IMR-90 (cell line): Measurements from ENCODE around the gene MMRN2. TPM values are rescaled to one million over a fixed set of nuclear protein-coding genes. Genes with fewer than 3 reads are reported as not detected.

Source experiments
- ATAC-seq: fragments of 200-7000 bp; cut with Tn5 transposase; 2 replicates; pipeline ENCODE4 v1.9.1; 2020; ENCODE audit warnings: low read depth, mild to moderate bottlenecking, moderate library complexity
- BruUV-seq: library from RNA; stranded (reverse); fragments of 400-500 nt; replicated peaks from 2 replicates; lab custom pipeline; 2021; lab: Mats Ljungman, UMichigan
- CTCF ChIA-PET: fragments of 300-600 bp; formaldehyde crosslinking; extraction: SDS; loops from one replicate; lab custom pipeline; 2021; ENCODE audit warnings: antibody characterized with exemption; lab: Yijun Ruan, JAX
- POLR2A ChIA-PET: fragments of 300-600 bp; sonication (Branson Sonifier 250); formaldehyde crosslinking; loops from one replicate; lab custom pipeline; 2022; ENCODE audit warnings: antibody characterized with exemption; ENCODE audit not compliant: unreplicated experiment; lab: Charles Lee
- DNase-seq: peaks from one replicate; pipeline ENCODE4 v3.0.0; 2013
- H2AFZ ChIP-seq: replicated peaks from 2 replicates; pipeline ENCODE3; 2013; ENCODE audit warnings: low read length, mild to moderate bottlenecking; ENCODE audit not compliant: poor library complexity
- H2AK5ac ChIP-seq: 2 replicates; pipeline ENCODE4 v1.6.1; 2013; ENCODE audit warnings: low read depth, low read length, inconsistent platforms
- H2AK9ac ChIP-seq: replicated peaks from 2 replicates; pipeline ENCODE3; 2013; ENCODE audit warnings: mild to moderate bottlenecking, low read depth, low read length, moderate library complexity; ENCODE audit not compliant: poor library complexity
- H2BK120ac ChIP-seq: 2 replicates; pipeline ENCODE4 v1.6.1; 2013; ENCODE audit warnings: low read depth, low read length, inconsistent platforms
- H2BK15ac ChIP-seq: 3 replicates; pipeline ENCODE4 v1.6.1; 2013; ENCODE audit warnings: low read depth, low read length, inconsistent platforms
- H2BK20ac ChIP-seq: 2 replicates; pipeline ENCODE4 v1.6.1; 2013; ENCODE audit warnings: low read depth, mild to moderate bottlenecking, inconsistent platforms, low read length, moderate library complexity
- H2BK5ac ChIP-seq: 2 replicates; pipeline ENCODE4 v1.6.1; 2013; ENCODE audit warnings: mild to moderate bottlenecking, low read depth, low read length, inconsistent platforms; ENCODE audit not compliant: poor library complexity, severe bottlenecking
- H3K14ac ChIP-seq: replicated peaks from 2 replicates; pipeline ENCODE4 v1.6.1; 2013; ENCODE audit warnings: low read depth, low read length, inconsistent platforms
- H3K18ac ChIP-seq: 2 replicates; pipeline ENCODE4 v1.6.1; 2013; ENCODE audit warnings: low read depth, low read length, control low read depth
- H3K23ac ChIP-seq: 2 replicates; pipeline ENCODE4 v1.6.1; 2013; ENCODE audit warnings: low read depth, low read length, inconsistent platforms
- H3K27ac ChIP-seq: 2 replicates; pipeline ENCODE4 v1.5.1; 2013; ENCODE audit warnings: mild to moderate bottlenecking, control low read depth, low read length; ENCODE audit not compliant: insufficient read depth
- H3K27me3 ChIP-seq: 2 replicates; pipeline ENCODE4 v1.6.1; 2013; ENCODE audit warnings: low read length; ENCODE audit not compliant: control insufficient read depth, insufficient read depth
- H3K36me3 ChIP-seq: 2 replicates; pipeline ENCODE4 v1.6.1; 2013; ENCODE audit warnings: low read length, mixed read lengths; ENCODE audit not compliant: control insufficient read depth, insufficient read depth
- H3K4ac ChIP-seq: 2 replicates; pipeline ENCODE4 v1.6.1; 2013; ENCODE audit warnings: low read depth, low read length, inconsistent platforms
- H3K4me1 ChIP-seq: 2 replicates; pipeline ENCODE4 v1.6.1; 2013; ENCODE audit warnings: low read length, mixed read lengths; ENCODE audit not compliant: control insufficient read depth, insufficient read depth
- H3K4me2 ChIP-seq: 2 replicates; pipeline ENCODE4 v1.6.1; 2013; ENCODE audit warnings: low read depth, mild to moderate bottlenecking, control low read depth, low read length, moderate library complexity
- H3K4me3 ChIP-seq: 2 replicates; pipeline ENCODE4 v1.5.1; 2013; ENCODE audit warnings: low read depth, mild to moderate bottlenecking, control low read depth, low read length, moderate library complexity; ENCODE audit not compliant: insufficient read depth
- H3K56ac ChIP-seq: 2 replicates; pipeline ENCODE4 v1.6.1; 2013; ENCODE audit warnings: low read length, inconsistent platforms; ENCODE audit not compliant: insufficient read depth; ENCODE audit errors: extremely low read depth
- H3K79me1 ChIP-seq, 2 experiments: 2 replicates each; pipeline ENCODE4 v1.6.1; 2013; ENCODE audit warnings: low read length in 2 of 2, inconsistent platforms in 1 of 2, low read depth in 1 of 2
- H3K9ac ChIP-seq: 2 replicates; pipeline ENCODE4 v1.6.1; 2013; ENCODE audit warnings: low read depth, low read length, control low read depth
- H3K9me1 ChIP-seq: 2 replicates; pipeline ENCODE4 v1.6.1; 2013; ENCODE audit warnings: low read length, inconsistent platforms; ENCODE audit not compliant: insufficient read depth
- H3K9me3 ChIP-seq: 2 replicates; pipeline ENCODE4 v1.6.1; 2013; ENCODE audit warnings: low read length; ENCODE audit not compliant: control insufficient read depth, insufficient read depth
- H4K20me1 ChIP-seq: 2 replicates; pipeline ENCODE4 v1.6.1; 2013; ENCODE audit warnings: low read length, inconsistent platforms; ENCODE audit not compliant: insufficient read depth
- H4K5ac ChIP-seq: 2 replicates; pipeline ENCODE4 v1.6.1; 2013; ENCODE audit warnings: mild to moderate bottlenecking, low read depth, low read length, control low read depth
- H4K8ac ChIP-seq, 2 experiments: 2 replicates each; pipeline ENCODE4 v1.6.1; 2013; ENCODE audit warnings: low read depth in 2 of 2, low read length in 2 of 2, control low read depth in 1 of 2, inconsistent platforms in 1 of 2
- H4K91ac ChIP-seq: 2 replicates; pipeline ENCODE4 v1.6.1; 2013; ENCODE audit warnings: low read depth, low read length, inconsistent platforms; ENCODE audit not compliant: insufficient read depth
- BHLHE40 ChIP-seq: fragments of 150-350 bp; IDR thresholded peaks from 2 replicates; pipeline ENCODE4 v1.6.1; 2016; ENCODE audit warnings: mild to moderate bottlenecking, low read depth, low read length
- CHD1 ChIP-seq: IDR thresholded peaks from 2 replicates; pipeline ENCODE4 v1.6.1; 2012; ENCODE audit warnings: low read depth, low read length, improper control_type of control experiment
- FOS ChIP-seq: fragments of 150-350 bp; IDR thresholded peaks from 2 replicates; pipeline ENCODE4 v1.6.1; 2016; ENCODE audit warnings: low read depth, low read length
- MAZ ChIP-seq: IDR thresholded peaks from 2 replicates; pipeline ENCODE4 v1.6.1; 2012; ENCODE audit warnings: low read depth, mild to moderate bottlenecking, low read length, improper control_type of control experiment, moderate library complexity, borderline replicate concordance
- MXI1 ChIP-seq: IDR thresholded peaks from 2 replicates; pipeline ENCODE4 v1.6.1; 2012; ENCODE audit warnings: low read depth, mild to moderate bottlenecking, low read length, moderate library complexity, borderline replicate concordance
- NFE2L2 ChIP-seq: fragments of 150-350 bp; IDR thresholded peaks from 2 replicates; pipeline ENCODE4 v1.6.1; 2016; ENCODE audit warnings: low read depth, mild to moderate bottlenecking, low read length
- POLR2A ChIP-seq: IDR thresholded peaks from 2 replicates; pipeline ENCODE4 v1.6.1; 2012; ENCODE audit warnings: mild to moderate bottlenecking, low read depth, low read length
- RCOR1 ChIP-seq: IDR thresholded peaks from 2 replicates; pipeline ENCODE4 v1.6.1; 2012; ENCODE audit warnings: mild to moderate bottlenecking, low read length, improper control_type of control experiment; ENCODE audit not compliant: insufficient replicate concordance
- RFX5 ChIP-seq: IDR thresholded peaks from 2 replicates; pipeline ENCODE4 v1.8.0; 2012; ENCODE audit warnings: low read depth, mild to moderate bottlenecking, low read length, moderate library complexity
- USF2 ChIP-seq: fragments of 150-350 bp; IDR thresholded peaks from 2 replicates; pipeline ENCODE4 v1.6.1; 2017; ENCODE audit warnings: mild to moderate bottlenecking, antibody characterized with exemption, low read length, low read depth
- WGBS, 2 experiments: methylation state at CpG; one replicate each; pipeline versions ENCODE4 v1.1.5 to v1.1.7; 2013; ENCODE audit warnings: missing lambda C conversion rate in 2 of 2; ENCODE audit not compliant: insufficient read length in 1 of 2; ENCODE audit errors: extremely low coverage in 2 of 2; 5-methylcytosine and 5-hydroxymethylcytosine counted together
- dilution Hi-C: fragments of 300-500 bp; cut with HindIII; formaldehyde crosslinking; loops from one replicate; pipeline ENCODE4 v1.14.3; 2018; ENCODE audit warnings: low sequenced_read_pairs; ENCODE audit not compliant: unreplicated experiment
- in situ Hi-C: fragments of 300-500 bp; cut with MboI; formaldehyde crosslinking; loops from 3 replicates; pipeline ENCODE4 v1.14.3; 2019; ENCODE audit warnings: low sequenced_read_pairs, inconsistent platforms, mixed read lengths
- intact Hi-C: fragments of 100-400 bp; cut with micrococcal nuclease; formaldehyde crosslinking; loops from 2 replicates; pipeline ENCODE4 v1.10.0; 2022
- polyA plus RNA-seq, 3 experiments: library from polyadenylated mRNA; depleted of rRNA; stranded (reverse); fragments of >200 nt; gene quantifications; 2 replicates each; pipeline ENCODE4 v1.2.3, GENCODE V29; 2012; ENCODE audit warnings: low replicate concordance in 1 of 3
- total RNA-seq: library from RNA; depleted of rRNA; stranded (reverse); fragments of >200 nt; gene quantifications from 2 replicates; pipeline ENCODE4 v1.2.3, GENCODE V29; 2012

The MMRN2 gene
- total and polyA plus RNA-seq, 2 of the 4 experiments (the other 2 are of a cell fraction) = 1.6 to 1.8 TPM

GRCh38 chr10:86956848-86957448 lies 467 bp downstream of the MMRN2 start:
- no peak for DNase-seq
- Histone ChIP-seq H3K9me3 (peaks cover 2% of the 10 kb centered on the region), H3K4me3 (no peak overlapping the region), H3K27ac (no peak overlapping the region), H2BK15ac (no peak overlapping the region), H4K8ac (no peak overlapping the region), H3K23ac (no peak overlapping the region), H2BK20ac (peak overlapping the region; percentile 61; the same call in 1 of the 2 replicates), H4K5ac (no peak overlapping the region), H3K4me2 (no peak overlapping the region), H3K14ac (no peak overlapping the region), H2BK5ac (no peak overlapping the region), H3K56ac (no peak overlapping the region), H4K91ac (no peak overlapping the region), H3K36me3 (no peaks in the 10 kb centered on the region), H3K4ac (no peak overlapping the region), H2AFZ (no peak overlapping the region), H3K18ac (no peak overlapping the region), H3K79me1 (peaks cover 0 to 13% of the 10 kb centered on the region in 2 experiments; a peak in 1 of 4 replicates), H4K20me1 (no peaks in the 10 kb centered on the region), H2AK5ac (no peak overlapping the region), H2BK120ac (no peak overlapping the region), H3K4me1 (peaks cover 21% of the 10 kb centered on the region), H3K9me1 (peaks cover 12% of the 10 kb centered on the region), H2AK9ac (peak overlapping the region; percentile 78), H3K9ac (no peak overlapping the region), H3K27me3 (no peaks in the 10 kb centered on the region)
- ChIA-PET CTCF (no interaction called here), POLR2A (no interaction called here)
- 73% methylated on average over 6 of the region's 7 CpGs; no CpG with 5 or more reads in 1 of the 2 experiments for WGBS, 2 experiments
- ATAC-seq = no peak
- BruUV-seq = no TSS peak
- no peak for TF ChIP-seq USF2
- TF ChIP-seq MXI1 = no peak
- no peak for TF ChIP-seq NFE2L2
- no peak for TF ChIP-seq BHLHE40
- no peak for TF ChIP-seq CHD1
- TF ChIP-seq RFX5 = no peak
- no peak for TF ChIP-seq MAZ
- TF ChIP-seq POLR2A = no peak
- no peak for TF ChIP-seq RCOR1
- TF ChIP-seq FOS = no peak
- intact Hi-C loops (no loop called here), dilution Hi-C loops (no loop called here), in situ Hi-C loops (no loop called here)
